Stimulated activated memory B cell treated with anti-CD40 and anti-IgM and Interleukin-4, amounts not matched to agents 10 μg/mL and 1 μg/mL and 100 μg/mL, for 72 hours (primary cell): Measurements from ENCODE around the gene NFASC.

Source experiments
- ATAC-seq: fragments of 150-1000 bp; cut with Tn5 transposase; 2 replicates; pipeline ENCODE4 v1.10.0; 2021
- H3K27ac Mint-ChIP-seq: one replicate; pipeline ENCODE4 v1.8.0; 2022; ENCODE audit warnings: mild to moderate bottlenecking, mixed read lengths
- H3K27me3 Mint-ChIP-seq: one replicate; pipeline ENCODE4 v1.8.0; 2022; ENCODE audit warnings: mixed read lengths
- H3K36me3 Mint-ChIP-seq: one replicate; pipeline ENCODE4 v1.8.0; 2022; ENCODE audit warnings: mixed read lengths
- H3K4me1 Mint-ChIP-seq: one replicate; pipeline ENCODE4 v1.8.0; 2022; ENCODE audit warnings: mixed read lengths
- H3K4me3 Mint-ChIP-seq: one replicate; pipeline ENCODE4 v1.8.0; 2022; ENCODE audit warnings: mild to moderate bottlenecking, moderate library complexity, mixed read lengths
- H3K9me3 Mint-ChIP-seq: one replicate; pipeline ENCODE4 v1.8.0; 2022; ENCODE audit warnings: mixed read lengths

Gene NFASC

DNA sequence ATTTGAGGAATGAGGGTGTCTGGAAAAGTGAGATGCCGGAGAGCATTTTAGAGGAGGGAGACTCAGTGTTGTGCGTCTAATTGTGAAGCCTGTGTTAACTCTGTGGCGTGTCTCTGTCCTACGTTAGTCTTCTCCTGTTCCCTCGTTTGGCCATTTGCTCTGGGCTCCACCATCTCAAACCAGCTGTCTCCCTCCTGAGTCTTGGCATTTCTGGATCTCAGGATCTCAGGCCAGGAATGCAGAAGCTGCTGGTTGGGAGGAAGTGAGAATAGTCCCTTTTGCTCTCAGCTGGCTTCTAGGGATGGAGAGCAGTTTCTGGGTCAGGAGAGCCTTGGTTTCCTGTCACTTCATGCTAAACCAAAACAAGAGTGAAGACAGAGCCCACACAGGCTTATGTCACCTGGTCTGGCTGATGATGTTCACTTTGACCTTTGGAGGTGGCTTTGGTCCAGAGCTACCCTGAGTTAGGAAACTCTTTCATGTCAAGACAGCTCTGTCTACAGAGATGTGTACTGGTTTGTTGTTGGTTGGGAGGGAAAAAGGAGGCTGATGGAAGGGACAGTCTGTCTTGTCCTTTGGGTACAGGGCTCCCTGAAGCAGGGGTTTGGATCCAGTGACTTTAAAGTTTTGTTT, 859 bp downstream of the NFASC start:
- H3K36me3 Mint-ChIP-seq, result no peaks in the 10 kb centered on the region
- ATAC-seq, result no peak
- H3K27ac Mint-ChIP-seq, result no peak overlapping the region
- no peak overlapping the region for H3K4me3 Mint-ChIP-seq
- no peaks in the 10 kb centered on the region for H3K4me1 Mint-ChIP-seq
- H3K9me3 Mint-ChIP-seq, result no peaks in the 10 kb centered on the region
- H3K27me3 Mint-ChIP-seq, result peaks cover 38% of the 10 kb centered on the region

DNA sequence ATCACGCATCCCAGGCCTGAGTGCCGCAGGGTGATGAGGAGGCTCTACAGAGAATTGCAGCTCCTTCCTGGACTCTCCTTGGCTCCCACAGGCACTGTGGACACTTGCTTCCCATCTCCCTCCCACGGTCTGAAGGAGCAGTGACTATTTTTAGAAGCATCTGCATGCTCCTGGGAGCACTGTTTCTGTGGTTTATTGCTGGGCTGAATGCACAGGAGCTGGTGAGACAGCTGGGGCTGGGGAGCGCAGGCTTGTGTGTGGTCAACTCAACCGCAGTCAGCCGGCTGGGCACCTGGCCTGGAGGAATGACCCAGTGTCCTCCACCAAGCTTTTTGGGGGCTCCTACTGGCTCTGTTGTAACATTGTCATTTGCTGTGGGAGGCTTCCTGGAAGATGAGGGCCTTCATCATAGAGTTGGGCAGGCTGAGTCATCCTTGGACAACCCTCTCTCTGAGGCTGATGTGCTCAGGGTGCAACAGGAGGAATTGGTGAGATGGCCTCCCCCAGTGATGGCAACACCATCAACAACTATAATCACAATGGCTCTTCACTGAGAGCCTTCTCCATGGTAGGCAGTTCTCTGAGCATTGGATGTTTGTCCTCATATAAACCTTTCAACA, 1.7 kb downstream of the NFASC start:
- no peaks in the 10 kb centered on the region for H3K9me3 Mint-ChIP-seq
- no peak overlapping the region for H3K4me3 Mint-ChIP-seq
- H3K36me3 Mint-ChIP-seq, result no peaks in the 10 kb centered on the region
- no peak overlapping the region for H3K27ac Mint-ChIP-seq
- H3K4me1 Mint-ChIP-seq, result no peaks in the 10 kb centered on the region
- peaks cover 42% of the 10 kb centered on the region for H3K27me3 Mint-ChIP-seq
- ATAC-seq, result no peak

DNA sequence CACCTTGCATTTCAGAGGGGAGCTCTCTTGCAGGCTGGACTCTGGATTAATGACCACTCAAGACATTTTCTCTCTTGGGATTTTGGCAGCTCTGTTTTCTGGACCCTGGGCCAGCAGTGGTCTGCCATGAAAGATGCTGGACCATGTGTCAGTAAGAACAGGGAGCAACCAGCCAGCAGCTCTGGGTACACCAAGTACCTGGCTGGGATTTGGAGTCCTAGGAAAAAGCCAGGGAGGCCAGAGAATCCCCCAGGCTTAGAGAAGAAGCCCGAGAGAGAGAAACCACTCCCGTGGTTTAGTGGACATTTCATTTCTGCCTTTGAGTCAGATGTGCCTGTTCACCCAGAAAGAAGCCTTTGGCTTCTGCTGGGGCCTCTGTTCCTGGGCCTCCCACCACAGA, 2.5 kb downstream of the NFASC start:
- H3K27me3 Mint-ChIP-seq, result peaks cover 42% of the 10 kb centered on the region
- H3K4me1 Mint-ChIP-seq, result no peaks in the 10 kb centered on the region
- H3K4me3 Mint-ChIP-seq, result no peak overlapping the region
- H3K36me3 Mint-ChIP-seq, result no peaks in the 10 kb centered on the region
- ATAC-seq, result no peak
- no peaks in the 10 kb centered on the region for H3K9me3 Mint-ChIP-seq
- no peak overlapping the region for H3K27ac Mint-ChIP-seq

GRCh38 chr1:204873714-204874113, 3.1 kb downstream of the NFASC start:
- Mint-ChIP-seq H3K4me3 (no peak overlapping the region), H3K4me1 (no peaks in the 10 kb centered on the region), H3K36me3 (no peaks in the 10 kb centered on the region), H3K27me3 (peaks cover 37% of the 10 kb centered on the region), H3K9me3 (no peaks in the 10 kb centered on the region), H3K27ac (no peak overlapping the region)
- ATAC-seq, result no peak

- no peaks in the 10 kb centered on the region for H3K4me1 Mint-ChIP-seq
- ATAC-seq, result no peak
- peaks cover 33% of the 10 kb centered on the region for H3K27me3 Mint-ChIP-seq
Measured at GRCh38 chr1:204874274-204874673, 3.6 kb downstream of the NFASC start.

DNA sequence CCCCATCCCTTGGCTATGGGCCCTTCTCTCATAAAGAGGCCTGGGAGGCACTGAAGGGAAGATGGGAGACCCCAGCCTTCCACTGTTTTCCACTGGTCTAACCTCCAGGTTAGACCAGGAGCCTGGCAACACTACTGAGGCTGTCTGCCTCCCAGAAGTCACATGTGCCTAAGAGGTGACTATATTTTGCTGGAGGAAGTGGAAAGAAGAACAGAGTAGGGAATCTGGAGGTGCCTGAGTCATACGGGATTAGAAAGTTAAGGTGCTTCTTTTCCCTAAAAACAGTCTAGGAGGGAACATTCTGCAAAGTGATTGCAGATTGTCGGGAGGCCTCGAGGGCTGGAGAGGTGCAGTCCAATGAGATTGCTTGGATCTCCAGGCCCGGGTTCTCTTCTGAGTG, 4.6 kb downstream of the NFASC start:
- Mint-ChIP-seq H3K27me3 (peaks cover 33% of the 10 kb centered on the region), H3K36me3 (no peaks in the 10 kb centered on the region), H3K4me1 (no peaks in the 10 kb centered on the region), H3K9me3 (no peaks in the 10 kb centered on the region), H3K4me3 (no peak overlapping the region), H3K27ac (no peak overlapping the region)
- no peak for ATAC-seq

More at GRCh38 chr1:204874274-204874673, 3.6 kb downstream of the NFASC start:
- no peaks in the 10 kb centered on the region for H3K36me3 Mint-ChIP-seq
- no peak overlapping the region for H3K27ac Mint-ChIP-seq
- H3K4me3 Mint-ChIP-seq, result no peak overlapping the region
- no peaks in the 10 kb centered on the region for H3K9me3 Mint-ChIP-seq

- no peak overlapping the region for H3K4me3 Mint-ChIP-seq
- H3K27ac Mint-ChIP-seq, result no peak overlapping the region
- no peak for ATAC-seq
- no peaks in the 10 kb centered on the region for H3K36me3 Mint-ChIP-seq
- peaks cover 27% of the 10 kb centered on the region for H3K27me3 Mint-ChIP-seq
- no peaks in the 10 kb centered on the region for H3K4me1 Mint-ChIP-seq
- no peaks in the 10 kb centered on the region for H3K9me3 Mint-ChIP-seq
Measured at GRCh38 chr1:204878621-204879234, 8.1 kb downstream of the NFASC start.

GRCh38 chr1:204879351-204879750, 8.7 kb downstream of the NFASC start:
- Mint-ChIP-seq H3K27ac (no peak overlapping the region), H3K27me3 (peaks cover 22% of the 10 kb centered on the region), H3K9me3 (no peaks in the 10 kb centered on the region), H3K4me3 (no peak overlapping the region), H3K4me1 (no peaks in the 10 kb centered on the region), H3K36me3 (no peaks in the 10 kb centered on the region)
- no peak for ATAC-seq

DNA sequence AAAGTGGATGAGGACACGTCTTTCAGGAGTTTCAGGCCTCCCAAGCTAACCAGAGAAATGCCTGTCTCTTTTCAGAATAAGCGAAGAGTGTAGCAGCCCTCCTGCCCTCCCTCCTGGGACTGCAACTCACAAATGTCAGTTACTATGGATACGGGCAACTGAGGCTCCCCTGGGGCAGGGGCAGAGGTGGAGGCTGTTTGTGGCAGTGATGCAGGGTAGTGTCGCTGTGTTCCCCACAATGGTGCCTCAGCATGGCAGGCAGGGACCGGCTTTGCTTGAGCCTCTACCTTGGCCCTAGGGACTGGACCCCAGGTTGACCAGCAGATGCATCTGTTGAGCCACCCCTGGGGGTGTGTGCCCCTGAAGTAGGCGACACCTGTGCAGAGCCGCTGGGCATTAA, 10.2 kb downstream of the NFASC start:
- Mint-ChIP-seq H3K36me3 (no peaks in the 10 kb centered on the region), H3K27ac (no peak overlapping the region), H3K27me3 (peaks cover 18% of the 10 kb centered on the region), H3K4me3 (no peak overlapping the region), H3K4me1 (no peaks in the 10 kb centered on the region), H3K9me3 (no peaks in the 10 kb centered on the region)
- no peak for ATAC-seq

- ATAC-seq, result no peak
- peaks cover 9% of the 10 kb centered on the region for H3K27me3 Mint-ChIP-seq
Measured at GRCh38 chr1:204882479-204882878, 11.8 kb downstream of the NFASC start.

DNA sequence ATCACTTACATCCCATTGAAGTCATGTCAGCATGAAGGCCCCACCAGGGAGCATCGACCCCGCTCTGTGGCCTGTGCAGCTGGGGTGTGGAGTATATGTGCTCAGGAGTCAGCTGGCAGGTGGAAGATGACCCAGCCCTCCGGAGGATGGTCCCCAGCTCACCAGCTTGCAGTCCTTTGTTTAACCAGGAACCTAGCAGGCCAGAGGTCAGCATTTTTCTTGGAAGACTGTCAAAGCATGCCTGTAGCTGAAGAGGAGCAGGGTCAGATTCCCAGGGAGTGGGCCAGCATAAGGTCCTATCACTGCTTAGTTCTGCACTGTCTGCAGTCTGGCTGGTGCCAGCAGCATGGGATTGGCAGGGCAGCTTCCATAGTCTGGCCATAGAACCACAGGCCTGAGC, 12.7 kb downstream of the NFASC start:
- no peaks in the 10 kb centered on the region for H3K4me1 Mint-ChIP-seq
- H3K27ac Mint-ChIP-seq, result no peak overlapping the region
- no peaks in the 10 kb centered on the region for H3K9me3 Mint-ChIP-seq
- H3K27me3 Mint-ChIP-seq, result peaks cover 17% of the 10 kb centered on the region
- ATAC-seq, result no peak
- H3K4me3 Mint-ChIP-seq, result no peak overlapping the region
- H3K36me3 Mint-ChIP-seq, result no peaks in the 10 kb centered on the region

More at GRCh38 chr1:204882479-204882878, 11.8 kb downstream of the NFASC start:
- H3K36me3 Mint-ChIP-seq, result no peaks in the 10 kb centered on the region
- H3K27ac Mint-ChIP-seq, result no peak overlapping the region
- H3K9me3 Mint-ChIP-seq, result no peaks in the 10 kb centered on the region
- H3K4me1 Mint-ChIP-seq, result no peaks in the 10 kb centered on the region
- no peak overlapping the region for H3K4me3 Mint-ChIP-seq

DNA sequence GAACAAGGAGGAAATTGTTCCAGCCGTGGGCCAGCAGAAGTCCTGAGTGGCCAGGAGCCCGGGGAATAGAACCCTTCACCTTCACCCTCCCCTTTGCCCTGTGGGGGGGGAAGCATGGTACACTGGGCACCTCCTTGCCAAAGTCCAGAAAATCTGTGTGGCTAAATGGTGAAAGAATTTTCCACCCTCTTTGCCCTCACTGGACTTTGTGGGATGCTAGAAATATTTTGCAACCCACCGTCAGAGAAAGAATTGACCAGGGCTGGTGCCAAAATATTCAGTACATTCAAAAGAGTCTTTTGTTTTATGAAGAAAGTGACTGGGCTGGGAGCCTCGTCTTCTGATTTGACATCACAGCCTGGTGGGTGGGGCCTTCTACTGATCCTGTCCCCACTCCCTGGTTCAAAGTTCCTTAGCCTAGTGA, 14.6 kb downstream of the NFASC start:
- Mint-ChIP-seq H3K4me1 (peaks cover 9% of the 10 kb centered on the region), H3K4me3 (no peak overlapping the region), H3K27ac (no peak overlapping the region), H3K9me3 (no peaks in the 10 kb centered on the region), H3K36me3 (no peaks in the 10 kb centered on the region), H3K27me3 (peaks cover 17% of the 10 kb centered on the region)
- no peak for ATAC-seq

GRCh38 chr1:204885790-204886189, 15.1 kb downstream of the NFASC start:
- H3K4me3 Mint-ChIP-seq, result no peak overlapping the region
- no peak for ATAC-seq
- no peak overlapping the region for H3K27ac Mint-ChIP-seq
- no peaks in the 10 kb centered on the region for H3K36me3 Mint-ChIP-seq
- H3K9me3 Mint-ChIP-seq, result no peaks in the 10 kb centered on the region
- H3K27me3 Mint-ChIP-seq, result peaks cover 17% of the 10 kb centered on the region
- peaks cover 9% of the 10 kb centered on the region for H3K4me1 Mint-ChIP-seq

DNA sequence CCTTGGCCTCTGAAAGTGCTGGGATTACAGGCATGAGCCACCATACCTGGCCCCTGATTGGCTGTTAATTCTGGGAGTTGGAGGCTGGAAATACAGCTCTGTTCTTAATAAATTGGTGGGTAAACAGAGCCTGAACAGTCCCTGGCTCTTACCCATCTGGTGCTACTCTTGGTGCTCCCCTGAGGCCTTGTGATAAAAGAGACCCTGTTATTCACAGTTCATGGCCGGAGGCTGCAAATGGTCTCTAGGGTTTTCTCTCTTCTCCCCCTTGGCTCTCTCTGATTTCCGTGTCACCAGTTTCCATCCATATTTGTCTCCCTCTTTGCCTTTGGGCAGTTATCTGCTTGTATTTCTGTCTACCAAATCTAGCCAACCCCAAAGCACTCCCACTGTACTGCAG, 17.2 kb downstream of the NFASC start:
- Mint-ChIP-seq H3K4me3 (no peak overlapping the region), H3K36me3 (no peaks in the 10 kb centered on the region), H3K4me1 (peaks cover 9% of the 10 kb centered on the region), H3K27ac (no peak overlapping the region), H3K27me3 (peaks cover 17% of the 10 kb centered on the region), H3K9me3 (no peaks in the 10 kb centered on the region)
- no peak for ATAC-seq

- H3K27me3 Mint-ChIP-seq, result peaks cover 17% of the 10 kb centered on the region
- H3K36me3 Mint-ChIP-seq, result no peaks in the 10 kb centered on the region
- no peak overlapping the region for H3K27ac Mint-ChIP-seq
- no peak for ATAC-seq
- H3K4me3 Mint-ChIP-seq, result no peak overlapping the region
- peaks cover 9% of the 10 kb centered on the region for H3K4me1 Mint-ChIP-seq
- no peaks in the 10 kb centered on the region for H3K9me3 Mint-ChIP-seq
Measured at GRCh38 chr1:204888294-204888693, 17.6 kb downstream of the NFASC start.
